Liver (tissue), 3 donors: ENCODE measurements around the gene RPL13A.

Experiments used
- CTCF ChIP-seq: fragments of 150-350 bp; IDR thresholded peaks from 2 replicates; pipeline ENCODE4 v1.5.1; 2017; ENCODE audit warnings: improper control_type of control experiment, low read depth, low read length; ENCODE audit not compliant: missing input control
- GABPA ChIP-seq, 2 donors: IDR thresholded peaks in 1 of 2; conservative IDR thresholded peaks in 1 of 2; 2 replicates each; pipeline ENCODE4 v1.6.1; 2016; ENCODE audit warnings: antibody characterized with exemption in 2 of 2, mild to moderate bottlenecking in 1 of 2, moderate library complexity in 1 of 2
- RAD21 ChIP-seq, 2 donors: IDR thresholded peaks; 2 replicates each; pipeline ENCODE4 v1.6.1; 2016; ENCODE audit warnings: antibody characterized with exemption in 2 of 2, mild to moderate bottlenecking in 2 of 2
- REST ChIP-seq: IDR thresholded peaks from 2 replicates; pipeline ENCODE4 v1.6.1; 2016; ENCODE audit warnings: antibody characterized with exemption, mild to moderate bottlenecking
- SP1 ChIP-seq: IDR thresholded peaks from 2 replicates; pipeline ENCODE4 v1.6.1; 2018; ENCODE audit warnings: antibody characterized with exemption, mild to moderate bottlenecking
- YY1 ChIP-seq: IDR thresholded peaks from 2 replicates; pipeline ENCODE4 v1.6.1; 2016; ENCODE audit warnings: antibody characterized with exemption, mild to moderate bottlenecking
- ZBTB33 ChIP-seq: IDR thresholded peaks from 2 replicates; pipeline ENCODE4 v1.6.1; 2016; ENCODE audit warnings: antibody characterized with exemption
- donor health status: healthy.
- donor health status: healthy.

- no peak for TF ChIP-seq RAD21 (IDR thresholded peaks at IDR 0.05)
- TF ChIP-seq ZBTB33: no peak
- no peak for TF ChIP-seq CTCF
- no peak for TF ChIP-seq REST
- no peak for TF ChIP-seq SP1
- no peak for TF ChIP-seq GABPA (IDR thresholded peaks at IDR 0.05 in 1 of 2, conservative IDR thresholded peaks at IDR 0.05 in 1 of 2)
- TF ChIP-seq YY1: no peak
Observed at GRCh38 chr19:49438261-49438660, 49.1 kb upstream of the RPL13A start.
